GM06990 (cell line): ENCODE results near the gene DENND1B.
"Not testable (repeated sequence)": the region's sequence is repeated elsewhere in the genome, so short reads cannot be mapped to it uniquely, and the experiment has no call there.

Experiments
- DNase-seq: peaks from one replicate; pipeline ENCODE4 v3.0.0-alpha.2; 2011; ENCODE audit not compliant: insufficient read length; ENCODE audit errors: extremely low read depth
- H3K27me3 ChIP-seq: replicated peaks from 2 replicates; pipeline ENCODE4 v1.6.0; 2011; ENCODE audit warnings: low read length; ENCODE audit not compliant: control insufficient read depth, insufficient read depth
- H3K36me3 ChIP-seq: 2 replicates; pipeline ENCODE4 v1.5.1; 2011; ENCODE audit warnings: low read length; ENCODE audit not compliant: control insufficient read depth, insufficient read depth
- H3K4me3 ChIP-seq: replicated peaks from 2 replicates; pipeline ENCODE4 v1.5.1; 2011; ENCODE audit warnings: low read depth, mild to moderate bottlenecking, control low read depth, low read length
- CTCF ChIP-seq: IDR thresholded peaks from 2 replicates; pipeline ENCODE4 v1.5.1; 2011; ENCODE audit warnings: low read length, control low read depth, mild to moderate bottlenecking, inconsistent platforms; ENCODE audit not compliant: insufficient read depth, poor library complexity, severe bottlenecking

Gene DENND1B

GRCh38 chr1:197725976-197726375, 49.3 kb downstream of the DENND1B start:
- H3K4me3 ChIP-seq: no peak overlapping the region
- no peak for DNase-seq
- TF ChIP-seq CTCF: no peak
- no peaks in the 10 kb centered on the region for H3K27me3 ChIP-seq
- no peaks in the 10 kb centered on the region for H3K36me3 ChIP-seq

GRCh38 chr1:197725044-197725443, 50.2 kb downstream of the DENND1B start:
- no peak for TF ChIP-seq CTCF
- no peaks in the 10 kb centered on the region for H3K27me3 ChIP-seq
- no peaks in the 10 kb centered on the region for H3K36me3 ChIP-seq
- H3K4me3 ChIP-seq: no peak overlapping the region
- no peak for DNase-seq

GRCh38 chr1:197715806-197716205, 59.5 kb downstream of the DENND1B start:
- no peak for DNase-seq
- H3K27me3 ChIP-seq: no peaks in the 10 kb centered on the region
- TF ChIP-seq CTCF: no peak

GRCh38 chr1:197706601-197707000, 68.7 kb downstream of the DENND1B start:
- TF ChIP-seq CTCF: no peak
- DNase-seq: no peak
- no peaks in the 10 kb centered on the region for H3K27me3 ChIP-seq

More at GRCh38 chr1:197715806-197716205, 59.5 kb downstream of the DENND1B start:
- Histone ChIP-seq H3K36me3 (no peaks in the 10 kb centered on the region), H3K4me3 (no peak overlapping the region)

GRCh38 chr1:197705941-197706340, 69.3 kb downstream of the DENND1B start:
- no peak overlapping the region for H3K4me3 ChIP-seq
- TF ChIP-seq CTCF: no peak

More at GRCh38 chr1:197706601-197707000, 68.7 kb downstream of the DENND1B start:
- H3K36me3 ChIP-seq: no peaks in the 10 kb centered on the region
- H3K4me3 ChIP-seq: no peak overlapping the region

GRCh38 chr1:197700688-197701087, 74.6 kb downstream of the DENND1B start:
- not testable (repeated sequence) for H3K27me3 ChIP-seq

More at GRCh38 chr1:197705941-197706340, 69.3 kb downstream of the DENND1B start:
- no peaks in the 10 kb centered on the region for H3K36me3 ChIP-seq
- DNase-seq: no peak
- H3K27me3 ChIP-seq: no peaks in the 10 kb centered on the region

More at GRCh38 chr1:197700688-197701087, 74.6 kb downstream of the DENND1B start:
- DNase-seq, H3K4me3 ChIP-seq, H3K36me3 ChIP-seq: not testable (repeated sequence)
